AG04450 (cell line): ENCODE data around the gene HK2. TPM values are rescaled to one million over a fixed set of nuclear protein-coding genes. Genes with fewer than 3 reads are reported as not detected.

Experiments used
- CTCF ChIA-PET: fragments of 300-600, 350-600 bp; formaldehyde crosslinking; extraction: SDS; loops from one replicate; lab custom pipeline; 2022; ENCODE audit warnings: antibody characterized with exemption, inconsistent platforms; lab: Charles Lee
- POLR2A ChIA-PET: fragments of 350-600 bp; formaldehyde crosslinking; extraction: SDS; loops from one replicate; lab custom pipeline; 2021; ENCODE audit warnings: antibody characterized with exemption, inconsistent platforms; lab: Yijun Ruan, JAX
- DNase-seq: peaks from one replicate; pipeline ENCODE4 v3.0.0-alpha.2; 2011; ENCODE audit warnings: low read depth, low spot score
- H3K27ac ChIP-seq: one replicate; pipeline ENCODE4 v1.5.1; 2012; ENCODE audit warnings: low read depth, low read length, control low read depth
- H3K27me3 ChIP-seq: one replicate; pipeline ENCODE4 v1.6.0; 2012; ENCODE audit warnings: low read length; ENCODE audit not compliant: control insufficient read depth, insufficient read depth
- H3K4me3 ChIP-seq: 2 replicates; pipeline ENCODE4 v1.5.1; 2011; ENCODE audit warnings: mild to moderate bottlenecking, low read depth, low read length, control low read depth
- H3K9me3 ChIP-seq: 2 replicates; pipeline ENCODE4 v1.5.1; 2012; ENCODE audit warnings: low read length; ENCODE audit not compliant: control insufficient read depth, insufficient read depth
- CTCF ChIP-seq: IDR thresholded peaks from 2 replicates; pipeline ENCODE4 v1.5.1; 2011; ENCODE audit warnings: low read depth, low read length, control low read depth, inconsistent platforms
- polyA plus RNA-seq: library from polyadenylated mRNA; depleted of rRNA; stranded (reverse); fragments of >200 nt; gene quantifications from 2 replicates; pipeline ENCODE4 v1.2.3, GENCODE V29; 2011; rRNA removed

HK2 gene
- polyA plus RNA-seq, 1 experiment, result 12.5 TPM

- POLR2A ChIA-PET, result no interaction called here
Observed at GRCh38 chr2:74938264-74938663, 104.3 kb downstream of the HK2 start.

GRCh38 chr2:74939919-74940812 lies 106.2 kb downstream of the HK2 start:
- ChIA-PET CTCF (no interaction called here), POLR2A (no interaction called here)
- no peak for TF ChIP-seq CTCF
- Histone ChIP-seq H3K27ac (no peak overlapping the region), H3K9me3 (no peaks in the 10 kb centered on the region), H3K27me3 (peaks cover 3% of the 10 kb centered on the region), H3K4me3 (no peak overlapping the region)
- no peak for DNase-seq

More at GRCh38 chr2:74938264-74938663, 104.3 kb downstream of the HK2 start:
- H3K4me3 ChIP-seq, result no peak overlapping the region
- TF ChIP-seq CTCF, result no peak
- CTCF ChIA-PET, result interaction anchor here (0.6 kb wide), 1 partner anchor 63 kb away, joined by 5 read pairs; no protein-coding TSS in a partner anchor
- H3K9me3 ChIP-seq, result no peaks in the 10 kb centered on the region
- no peak for DNase-seq
- peaks cover 3% of the 10 kb centered on the region for H3K27me3 ChIP-seq
- H3K27ac ChIP-seq, result no peak overlapping the region

- POLR2A ChIA-PET, result no interaction called here
- CTCF ChIA-PET, result no interaction called here
- DNase-seq, result no peak
- Histone ChIP-seq H3K27ac (no peak overlapping the region), H3K9me3 (no peaks in the 10 kb centered on the region), H3K4me3 (no peak overlapping the region), H3K27me3 (peaks cover 1% of the 10 kb centered on the region)
- TF ChIP-seq CTCF, result no peak
Observed at GRCh38 chr2:74941284-74941683, 107.4 kb downstream of the HK2 start.

- no peak for TF ChIP-seq CTCF
- Histone ChIP-seq H3K4me3 (no peak overlapping the region), H3K27ac (no peak overlapping the region), H3K9me3 (no peaks in the 10 kb centered on the region), H3K27me3 (no peaks in the 10 kb centered on the region)
- no peak for DNase-seq
- ChIA-PET CTCF (interaction anchor here (1.3 kb wide), 1 partner anchor 66 kb away, joined by 3 read pairs; no protein-coding TSS in a partner anchor), POLR2A (no interaction called here)
Observed at GRCh38 chr2:74942263-74942662, 108.3 kb downstream of the HK2 start.

Other genes with a start within 250 kb of the HK2 start
- 0.07 and 0.10 TPM in 2 replicates for gene M1AP, start 185.8 kb upstream of the HK2 start, polyA plus RNA-seq
- gene SEMA4F, start 179.9 kb upstream of the HK2 start, polyA plus RNA-seq, result 6.8 and 7.0 TPM in 2 replicates
- 47.9 and 50.2 TPM in 2 replicates for gene POLE4, start 124.5 kb downstream of the HK2 start, polyA plus RNA-seq